AG09319 (cell line): ENCODE measurements around the gene SEMA3G.

Experiments
- DNase-seq: peaks from one replicate; pipeline ENCODE4 v3.0.0-alpha.2; 2010; ENCODE audit warnings: low read depth; ENCODE audit errors: extremely low read depth
- TF ChIP-seq, protein P1 (sequence below): IDR thresholded peaks from 2 replicates; pipeline ENCODE4 v1.5.1; 2011; ENCODE audit warnings: low read depth, mild to moderate bottlenecking, inconsistent platforms, low read length, moderate library complexity

SEMA3G gene

GRCh38 chr3:52455283-52456168, 10.6 kb upstream of the SEMA3G start, which contains the start of gene NISCH:
NISCH (plus strand) TSS chr3:52455604; CDS start chr3:52455642, 38 bp downstream.
- DNase-seq, result no peak
- TF ChIP-seq, protein P1, sequence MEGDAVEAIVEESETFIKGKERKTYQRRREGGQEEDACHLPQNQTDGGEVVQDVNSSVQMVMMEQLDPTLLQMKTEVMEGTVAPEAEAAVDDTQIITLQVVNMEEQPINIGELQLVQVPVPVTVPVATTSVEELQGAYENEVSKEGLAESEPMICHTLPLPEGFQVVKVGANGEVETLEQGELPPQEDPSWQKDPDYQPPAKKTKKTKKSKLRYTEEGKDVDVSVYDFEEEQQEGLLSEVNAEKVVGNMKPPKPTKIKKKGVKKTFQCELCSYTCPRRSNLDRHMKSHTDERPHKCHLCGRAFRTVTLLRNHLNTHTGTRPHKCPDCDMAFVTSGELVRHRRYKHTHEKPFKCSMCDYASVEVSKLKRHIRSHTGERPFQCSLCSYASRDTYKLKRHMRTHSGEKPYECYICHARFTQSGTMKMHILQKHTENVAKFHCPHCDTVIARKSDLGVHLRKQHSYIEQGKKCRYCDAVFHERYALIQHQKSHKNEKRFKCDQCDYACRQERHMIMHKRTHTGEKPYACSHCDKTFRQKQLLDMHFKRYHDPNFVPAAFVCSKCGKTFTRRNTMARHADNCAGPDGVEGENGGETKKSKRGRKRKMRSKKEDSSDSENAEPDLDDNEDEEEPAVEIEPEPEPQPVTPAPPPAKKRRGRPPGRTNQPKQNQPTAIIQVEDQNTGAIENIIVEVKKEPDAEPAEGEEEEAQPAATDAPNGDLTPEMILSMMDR, result no peak

DNA sequence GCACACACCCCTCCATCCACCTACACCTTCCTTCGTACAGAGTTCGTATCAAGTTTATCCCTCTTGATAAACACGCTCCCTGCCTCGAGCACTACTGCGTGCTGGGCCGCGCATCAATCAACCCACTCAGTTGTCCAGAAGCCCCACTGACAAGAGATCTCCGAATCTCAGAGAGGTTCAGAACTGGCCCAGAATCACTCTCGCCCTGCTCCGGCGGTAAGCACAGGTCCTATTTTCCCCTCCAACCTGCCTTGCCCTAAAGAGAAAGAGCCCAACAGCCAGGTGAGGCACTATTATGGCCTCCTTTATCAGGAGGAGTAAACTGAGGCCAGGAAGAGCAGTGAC, 10.0 kb upstream of the SEMA3G start:
- TF ChIP-seq, protein P1, result no peak
- no peak for DNase-seq

DNA sequence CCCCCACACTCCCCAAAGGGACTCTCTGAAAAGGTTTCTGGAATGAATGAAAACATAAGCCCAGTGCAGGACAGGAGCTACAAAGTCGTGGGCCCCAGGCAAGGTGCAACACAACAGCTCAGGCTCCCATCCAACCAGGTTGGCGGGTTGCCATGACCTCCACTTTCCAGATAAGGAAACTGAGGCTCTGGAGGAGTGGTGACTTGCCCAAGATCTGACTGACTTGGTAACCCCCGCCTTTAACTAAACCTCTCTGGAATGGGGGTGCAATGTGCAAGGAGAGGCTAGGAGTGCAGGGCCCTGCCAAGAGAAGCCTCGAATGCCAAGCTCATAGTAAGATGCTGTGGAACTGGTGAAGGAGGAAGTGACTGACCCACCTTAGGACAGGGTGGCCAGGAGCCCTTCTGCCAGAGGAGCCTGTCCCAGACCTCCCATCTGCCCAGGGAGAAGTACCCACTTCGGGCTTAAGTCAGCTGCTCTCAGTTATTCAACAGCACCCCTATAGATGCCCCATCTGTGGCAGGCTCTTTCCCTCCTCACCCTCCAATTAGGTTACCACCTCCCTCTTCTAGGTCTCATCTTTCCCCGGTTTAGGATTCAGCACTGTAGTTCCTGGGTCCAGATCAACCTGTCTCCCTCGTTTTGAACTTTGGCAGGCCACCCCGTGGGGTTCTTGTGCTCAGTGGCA, 9.5 kb upstream of the SEMA3G start:
- TF ChIP-seq, protein P1, result no peak

GRCh38 chr3:52453496-52454249, 8.8 kb upstream of the SEMA3G start, which contains the start of gene TNNC1:
TNNC1 (minus strand) TSS chr3:52454041; CDS start chr3:52454015, 26 bp downstream.
- no peak for DNase-seq
- TF ChIP-seq, protein P1, result no peak

More for the DNA sequence above, 9.5 kb upstream of the SEMA3G start:
- no peak for DNase-seq

DNA sequence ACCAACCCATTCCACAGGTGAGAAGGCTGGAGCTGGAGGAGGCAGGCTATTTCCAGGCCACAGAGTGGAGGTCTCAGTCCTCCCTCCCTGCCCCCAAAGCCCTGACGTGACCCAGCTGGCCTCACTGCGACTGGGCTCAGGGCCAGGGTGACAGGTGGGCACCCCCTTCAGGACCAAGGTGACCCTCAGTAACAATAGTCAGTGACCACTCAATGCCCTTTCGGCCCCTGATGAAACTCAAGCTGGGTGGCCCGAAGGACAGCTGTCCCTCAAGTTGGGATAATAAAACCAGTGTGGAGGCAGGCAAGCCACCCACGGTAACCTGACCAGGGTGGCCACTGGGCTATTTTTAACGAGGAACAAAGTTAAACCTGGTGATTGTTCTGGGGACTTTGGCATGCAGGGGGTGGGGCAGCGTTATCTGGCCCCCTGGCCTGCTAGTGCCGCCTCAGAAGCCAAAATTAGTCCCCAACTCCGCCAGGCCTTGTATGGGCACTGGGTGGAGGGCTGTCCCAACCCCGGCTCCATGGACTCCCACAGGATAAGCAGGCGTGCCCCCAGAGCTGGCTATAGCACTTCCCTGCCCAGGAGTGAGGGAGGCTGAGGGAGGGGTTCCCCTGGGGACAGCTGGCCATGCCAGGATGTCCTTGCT, 7.8 kb upstream of the SEMA3G start:
- TF ChIP-seq, protein P1, result no peak
- DNase-seq, result no peak

- no peak for DNase-seq
- TF ChIP-seq, protein P1, result no peak
These were observed 7.2 kb upstream of the SEMA3G start for GRCh38 chr3:52452126-52452525.
